CD4-positive, CD25-positive, alpha-beta regulatory T cell (primary cell): ENCODE measurements around the gene ZNF326. TPM values are rescaled to one million over a fixed set of nuclear protein-coding genes. Genes with fewer than 3 reads are reported as not detected.
"Not testable (repeated sequence)": the region's sequence is repeated elsewhere in the genome, so short reads cannot be mapped to it uniquely, and the experiment has no call there.

Experiments
- ATAC-seq, 2 donors: fragments of 150-1000 bp; cut with Tn5 transposase; one replicate each; pipeline ENCODE4 v1.10.0; 2021; ENCODE audit warnings: low read depth in 2 of 2, moderate number of reproducible peaks in 2 of 2, moderate library complexity in 1 of 2
- DNase-seq, 3 donors: peaks; one replicate each; pipeline versions ENCODE4 v3.0.0 to v3.0.0-alpha.2; 2012 to 2022; ENCODE audit warnings: mixed read lengths in 1 of 3
- H3K27ac ChIP-seq: one replicate; pipeline ENCODE4 v1.7.0; 2013; ENCODE audit warnings: mild to moderate bottlenecking, low read length; ENCODE audit not compliant: insufficient read depth, poor library complexity, severe bottlenecking
- H3K27me3 ChIP-seq: one replicate; pipeline ENCODE4 v1.7.0; 2013; ENCODE audit warnings: low read length; ENCODE audit not compliant: control insufficient read depth, insufficient read depth
- H3K36me3 ChIP-seq: one replicate; pipeline ENCODE4 v1.7.0; 2013; ENCODE audit warnings: mild to moderate bottlenecking, low read length, moderate library complexity; ENCODE audit not compliant: control insufficient read depth, insufficient read depth
- H3K4me1 ChIP-seq: 2 replicates; pipeline ENCODE4 v1.7.0; 2013; ENCODE audit warnings: mild to moderate bottlenecking, low read length; ENCODE audit not compliant: insufficient read depth, control insufficient read depth, poor library complexity, severe bottlenecking
- H3K4me3 ChIP-seq: one replicate; pipeline ENCODE4 v1.7.0; 2013; ENCODE audit warnings: low read depth, mild to moderate bottlenecking, low read length, moderate library complexity
- H3K9me3 ChIP-seq, 2 experiments: 1 replicate in 1 of 2; 2 replicates in 1 of 2; pipeline ENCODE4 v1.7.0; 2013; ENCODE audit warnings: low read length in 2 of 2, mild to moderate bottlenecking in 1 of 2, moderate library complexity in 1 of 2; ENCODE audit not compliant: control insufficient read depth in 2 of 2
- H3K27ac Mint-ChIP-seq, 3 donors: one replicate each; pipeline ENCODE4 v1.8.0; 2020 to 2022; ENCODE audit warnings: mild to moderate bottlenecking in 3 of 3, mixed read lengths in 3 of 3, moderate library complexity in 2 of 3
- H3K27me3 Mint-ChIP-seq: one replicate; pipeline ENCODE4 v1.8.0; 2022; ENCODE audit warnings: mild to moderate bottlenecking, mixed read lengths
- H3K36me3 Mint-ChIP-seq: one replicate; pipeline ENCODE4 v1.8.0; 2020; ENCODE audit warnings: mixed read lengths
- H3K4me1 Mint-ChIP-seq, 4 donors: one replicate each; pipeline ENCODE4 v1.8.0; 2020 to 2022; ENCODE audit warnings: mixed read lengths in 4 of 4, mild to moderate bottlenecking in 1 of 4
- H3K4me3 Mint-ChIP-seq, 4 donors: one replicate each; pipeline ENCODE4 v1.8.0; 2020 to 2022; ENCODE audit warnings: mild to moderate bottlenecking in 4 of 4, mixed read lengths in 4 of 4, moderate library complexity in 3 of 4
- H3K9me3 Mint-ChIP-seq, 7 donors: one replicate each; pipeline ENCODE4 v1.8.0; 2020 to 2022; ENCODE audit warnings: mixed read lengths in 7 of 7, mild to moderate bottlenecking in 3 of 7, moderate library complexity in 2 of 7
- polyA plus RNA-seq, 4 donors: library from polyadenylated mRNA; unstranded; fragments of 300-500 nt; fragmentation: Illumina TruSeq; gene quantifications; one replicate each; pipeline ENCODE4 v1.2.3, GENCODE V29; 2021
- total RNA-seq: library from RNA; stranded (reverse); gene quantifications from one replicate; pipeline ENCODE4 v1.2.3, GENCODE V29; 2022

The ZNF326 gene
- total and polyA plus RNA-seq, 5 donors from 2014 or later, result 3.8 to 45.7 (median 5.0) TPM

DNA sequence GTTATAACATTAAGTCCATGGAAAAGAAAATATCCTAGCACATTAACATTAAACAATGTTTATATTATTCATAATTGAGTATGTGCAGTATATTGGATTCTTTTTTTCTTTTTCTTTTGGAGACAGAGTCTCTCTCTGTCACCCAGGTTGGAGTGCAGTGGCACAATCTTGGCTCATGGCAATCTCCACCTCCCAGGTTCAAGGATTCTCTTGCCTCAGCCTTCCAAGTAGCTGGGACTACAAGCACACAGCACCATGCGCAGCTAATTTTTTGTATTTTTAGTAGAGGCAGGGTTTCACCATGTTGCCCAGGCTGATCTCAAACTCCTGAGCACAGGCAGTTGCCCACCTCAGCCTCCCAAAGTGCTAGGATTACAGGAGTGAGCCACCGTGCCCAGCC is 12.1 kb upstream of the ZNF326 start:
- H3K4me1 Mint-ChIP-seq, DNase-seq, H3K27ac Mint-ChIP-seq, H3K9me3 Mint-ChIP-seq, H3K9me3 ChIP-seq, H3K4me3 ChIP-seq, H3K36me3 Mint-ChIP-seq, H3K27me3 ChIP-seq, H3K36me3 ChIP-seq, H3K4me3 Mint-ChIP-seq, H3K4me1 ChIP-seq, H3K27ac ChIP-seq, ATAC-seq: not testable (repeated sequence)
- peaks cover 26% of the 10 kb centered on the region for H3K27me3 Mint-ChIP-seq

DNA sequence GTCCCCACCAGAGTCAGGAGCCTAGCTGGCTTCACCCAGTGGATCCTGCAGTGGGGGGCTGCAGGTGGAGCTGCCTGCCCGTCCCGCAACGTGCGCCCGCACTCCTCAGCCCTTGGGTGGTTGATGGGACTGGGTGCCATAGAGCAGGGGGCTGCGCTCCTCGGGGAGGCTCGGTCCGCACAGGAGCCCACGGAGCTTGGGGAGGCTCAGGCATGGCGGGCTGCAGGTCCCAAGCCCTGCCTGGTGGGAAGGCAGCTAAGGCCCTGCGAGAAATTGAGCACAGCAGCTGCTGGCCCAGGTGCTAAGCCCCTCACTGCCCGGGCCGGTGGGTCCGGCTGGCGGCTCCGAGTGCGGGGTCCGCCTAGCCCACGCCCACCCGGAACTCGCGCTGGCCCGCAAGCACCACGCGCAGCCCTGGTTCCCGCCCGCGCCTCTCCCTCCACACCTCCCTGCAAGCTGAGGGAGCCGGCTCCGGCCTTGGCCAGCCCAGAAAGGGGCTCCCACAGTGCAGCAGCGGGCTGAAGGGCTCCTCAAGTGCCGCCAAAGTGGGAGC is 10.3 kb upstream of the ZNF326 start:
- H3K27me3 ChIP-seq, H3K9me3 ChIP-seq, H3K4me3 Mint-ChIP-seq, DNase-seq, H3K36me3 Mint-ChIP-seq, H3K4me1 ChIP-seq, H3K36me3 ChIP-seq, H3K4me1 Mint-ChIP-seq, H3K4me3 ChIP-seq, H3K27ac Mint-ChIP-seq, H3K27ac ChIP-seq, H3K9me3 Mint-ChIP-seq, ATAC-seq: not testable (repeated sequence)
- peaks cover 25% of the 10 kb centered on the region for H3K27me3 Mint-ChIP-seq

DNA sequence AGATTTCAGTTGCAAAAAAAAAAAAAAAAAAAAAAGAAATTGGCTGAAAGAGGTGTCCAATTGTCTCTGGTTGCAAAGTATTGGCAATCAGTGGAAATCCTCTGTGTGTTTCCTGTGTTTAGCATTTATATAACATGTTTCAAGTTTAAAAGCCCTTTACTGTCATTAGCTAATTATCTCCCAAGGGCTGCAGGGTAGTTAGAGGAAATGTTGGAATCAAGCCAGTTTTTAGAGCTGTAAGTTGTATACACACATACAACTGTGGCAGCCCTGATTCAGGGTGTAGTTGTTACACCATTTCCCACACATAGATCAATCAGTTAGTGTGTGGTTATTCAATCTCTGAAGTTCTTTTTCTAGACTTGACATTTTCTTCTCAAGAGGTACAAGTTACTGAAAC is 8.9 kb upstream of the ZNF326 start:
- Histone ChIP-seq H3K4me1 (no peaks in the 10 kb centered on the region), H3K27me3 (no peaks in the 10 kb centered on the region), H3K27ac (no peak overlapping the region), H3K4me3 (no peak overlapping the region), H3K36me3 (no peaks in the 10 kb centered on the region), H3K9me3 (no peaks in the 10 kb centered on the region)
- H3K27ac Mint-ChIP-seq, result no peak overlapping the region
- DNase-seq (no peak), ATAC-seq (no peak)
- no peaks in the 10 kb centered on the region for H3K4me1 Mint-ChIP-seq
- H3K27me3 Mint-ChIP-seq, result peaks cover 12% of the 10 kb centered on the region
- H3K36me3 Mint-ChIP-seq, result no peaks in the 10 kb centered on the region
- no peaks in the 10 kb centered on the region for H3K9me3 Mint-ChIP-seq
- H3K4me3 Mint-ChIP-seq, result no peak overlapping the region

DNA sequence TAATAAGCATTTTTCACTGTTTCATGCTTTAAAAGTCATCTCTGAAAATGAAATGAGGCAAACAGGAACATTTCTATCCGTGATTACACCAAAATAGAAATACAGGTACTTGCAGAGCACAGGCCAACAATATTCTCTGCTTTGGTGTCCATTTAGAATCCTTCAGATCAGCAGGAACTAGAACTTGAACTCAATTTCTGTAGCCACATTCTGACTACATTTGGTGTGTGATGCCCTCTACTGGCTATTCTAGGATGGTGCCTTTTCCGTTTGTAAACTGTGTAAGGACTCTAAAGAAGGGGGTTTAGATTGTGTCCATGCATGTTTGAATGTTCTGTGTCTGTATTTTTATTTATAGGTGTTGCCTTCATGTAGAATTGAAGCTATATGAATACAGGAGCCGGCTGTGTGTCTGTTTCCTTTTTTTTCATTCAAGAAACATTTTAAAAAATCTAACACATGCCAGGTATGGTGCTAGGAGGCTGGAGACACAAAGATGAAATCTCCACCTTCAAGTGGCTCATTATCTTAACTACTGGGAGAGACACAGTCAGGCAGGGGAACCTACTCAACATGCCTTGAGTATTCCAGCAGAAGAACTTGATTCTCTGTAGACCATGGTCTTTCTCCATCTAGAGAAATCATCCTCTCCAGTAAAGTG is 7.6 kb upstream of the ZNF326 start:
- peak; percentile 37 to 83 (median 71) for DNase-seq
- ATAC-seq, result peak; percentile 86 to 87

DNA sequence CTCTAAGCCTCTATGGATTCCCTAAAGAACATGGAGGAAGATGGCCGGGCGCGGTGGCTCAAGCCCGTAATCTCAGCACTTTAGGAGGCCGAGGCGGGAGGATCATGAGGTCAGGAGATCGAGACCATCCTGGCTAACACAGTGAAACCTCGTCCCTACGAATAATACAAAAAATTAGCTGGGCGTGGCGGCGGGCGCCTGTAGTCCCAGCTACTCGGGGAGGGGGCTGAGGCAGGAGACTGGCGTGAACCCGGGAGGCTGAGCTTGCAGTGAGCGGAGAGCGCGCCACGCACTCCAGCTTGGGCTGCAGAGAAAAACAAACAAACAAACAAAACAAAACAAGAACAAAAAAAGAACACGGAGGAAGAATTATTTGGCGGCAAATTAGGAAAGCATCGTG is 5.8 kb upstream of the ZNF326 start:
- no peak for ATAC-seq
- no peak for DNase-seq
- Mint-ChIP-seq H3K4me3 (peak overlapping the region in 1 of 4 donors; percentile 21), H3K9me3 (no peaks in the 10 kb centered on the region), H3K27me3 (peaks cover 11% of the 10 kb centered on the region), H3K4me1 (peaks cover 0 to 3% (median 0%) of the 10 kb centered on the region in 4 donors), H3K27ac (no peak overlapping the region), H3K36me3 (no peaks in the 10 kb centered on the region)
- H3K4me1 ChIP-seq, result no peaks in the 10 kb centered on the region
- no peaks in the 10 kb centered on the region for H3K36me3 ChIP-seq
- H3K27me3 ChIP-seq, result peaks cover 4% of the 10 kb centered on the region
- H3K4me3 ChIP-seq, result no peak overlapping the region
- no peak overlapping the region for H3K27ac ChIP-seq
- no peaks in the 10 kb centered on the region for H3K9me3 ChIP-seq

More for the DNA sequence above, 7.6 kb upstream of the ZNF326 start:
- no peak overlapping the region for H3K4me3 Mint-ChIP-seq
- no peak overlapping the region for H3K27ac ChIP-seq
- no peak overlapping the region for H3K4me3 ChIP-seq
- no peaks in the 10 kb centered on the region for H3K9me3 ChIP-seq
- no peaks in the 10 kb centered on the region for H3K9me3 Mint-ChIP-seq
- H3K4me1 Mint-ChIP-seq, result no peaks in the 10 kb centered on the region
- peaks cover 11% of the 10 kb centered on the region for H3K27me3 Mint-ChIP-seq
- peaks cover 3% of the 10 kb centered on the region for H3K27me3 ChIP-seq
- H3K36me3 ChIP-seq, result no peaks in the 10 kb centered on the region
- no peaks in the 10 kb centered on the region for H3K4me1 ChIP-seq
- no peaks in the 10 kb centered on the region for H3K36me3 Mint-ChIP-seq
- no peak overlapping the region for H3K27ac Mint-ChIP-seq

DNA sequence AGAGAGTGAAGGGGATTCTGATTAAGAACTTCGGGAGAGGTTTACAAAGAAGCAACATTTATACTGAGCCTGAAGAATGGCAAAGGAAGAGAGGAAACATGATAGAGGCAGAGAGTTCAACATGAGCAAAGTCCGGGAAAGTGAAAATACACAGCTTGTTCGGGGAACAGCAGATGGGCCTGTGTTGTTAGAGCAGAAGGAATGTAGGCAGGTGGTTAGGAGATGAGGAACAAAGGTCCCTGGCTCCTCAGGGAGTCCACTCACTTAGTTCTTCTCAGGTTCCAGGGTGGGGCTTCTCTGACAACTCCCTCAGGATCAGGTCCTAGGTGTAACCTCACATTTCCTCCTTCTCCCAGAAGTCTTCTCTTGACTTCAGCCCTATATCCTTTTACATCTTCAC is 5.1 kb upstream of the ZNF326 start:
- H3K36me3 ChIP-seq, result no peaks in the 10 kb centered on the region
- no peak for DNase-seq
- no peaks in the 10 kb centered on the region for H3K36me3 Mint-ChIP-seq
- no peak for ATAC-seq
- peak overlapping the region in 1 of 4 donors; percentile 62 for H3K4me3 Mint-ChIP-seq
- no peak overlapping the region for H3K4me3 ChIP-seq
- H3K27me3 ChIP-seq, result peaks cover 4% of the 10 kb centered on the region
- no peaks in the 10 kb centered on the region for H3K9me3 Mint-ChIP-seq
- no peak overlapping the region for H3K27ac ChIP-seq
- peaks cover 11% of the 10 kb centered on the region for H3K27me3 Mint-ChIP-seq
- peaks cover 2% of the 10 kb centered on the region for H3K4me1 ChIP-seq
- H3K4me1 Mint-ChIP-seq, result peaks cover 0 to 4% (median 0%) of the 10 kb centered on the region in 4 donors
- no peaks in the 10 kb centered on the region for H3K9me3 ChIP-seq
- no peak overlapping the region for H3K27ac Mint-ChIP-seq

DNA sequence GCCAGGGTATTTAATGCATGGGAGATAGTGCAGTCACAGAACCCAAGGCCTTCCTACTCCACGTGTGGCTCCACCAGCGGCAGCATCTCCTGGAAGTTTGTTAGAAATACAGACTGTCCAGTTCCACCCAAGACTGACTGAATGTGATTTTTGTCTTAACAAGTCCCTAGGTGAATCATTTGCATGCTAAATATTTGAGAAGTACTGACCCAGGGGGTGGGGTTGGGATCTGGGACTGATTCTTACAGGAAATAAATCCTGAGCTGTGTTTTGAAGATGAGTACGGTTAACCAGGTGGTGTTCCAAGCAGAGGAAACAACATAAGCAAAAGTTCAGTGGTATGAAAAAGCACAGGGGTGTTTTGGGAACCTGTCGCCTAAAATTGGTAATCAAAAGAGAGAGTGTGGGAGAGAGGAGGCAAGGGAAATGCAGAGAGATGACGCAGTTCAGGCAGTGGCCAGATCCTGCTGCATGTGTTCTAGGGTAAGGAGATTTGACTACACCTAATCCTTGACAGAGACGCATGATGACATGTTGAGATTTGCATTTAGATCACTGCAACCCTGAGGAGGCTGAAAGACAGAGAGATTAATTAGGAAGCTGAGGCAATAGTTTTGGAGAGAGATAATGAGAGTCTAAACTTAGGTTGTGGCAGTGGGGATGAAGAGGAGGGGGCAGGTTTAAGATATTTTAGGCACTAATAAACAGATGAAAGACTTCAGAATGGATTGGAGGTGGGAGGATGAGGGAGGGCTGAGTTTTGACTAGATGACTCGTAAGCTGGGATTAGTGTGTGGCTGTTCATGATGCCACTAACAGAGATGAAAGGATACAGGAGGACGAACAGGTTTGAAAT is 3.7 kb upstream of the ZNF326 start:
- peak overlapping the region in 1 of 3 donors; percentile 10 for H3K27ac Mint-ChIP-seq
- no peaks in the 10 kb centered on the region for H3K36me3 Mint-ChIP-seq

More for the DNA sequence above, 3.7 kb upstream of the ZNF326 start:
- Mint-ChIP-seq H3K4me3 (peak overlapping the region in 1 of 4 donors; percentile 55), H3K4me1 (peaks cover 3 to 10% (median 8%) of the 10 kb centered on the region in 4 donors), H3K9me3 (no peaks in the 10 kb centered on the region), H3K27me3 (peaks cover 11% of the 10 kb centered on the region)
- Histone ChIP-seq H3K27ac (no peak overlapping the region), H3K36me3 (no peaks in the 10 kb centered on the region), H3K9me3 (no peaks in the 10 kb centered on the region), H3K4me3 (no peak overlapping the region), H3K27me3 (peaks cover 4% of the 10 kb centered on the region), H3K4me1 (peaks cover 11% of the 10 kb centered on the region)
- DNase-seq, result no peak
- ATAC-seq, result no peak
